GM19328 (cell line): ENCODE measurements around the gene TANGO6.

Experiments
- ATAC-seq: cut with Tn5 transposase; IDR thresholded peaks from one replicate; pipeline ENCODE4 v1.9.1; 2021; ENCODE audit warnings: mild to moderate bottlenecking, moderate library complexity; ENCODE audit not compliant: unreplicated experiment

TANGO6 gene

GRCh38 chr16:68843482-68844210 lies at the start of gene TANGO6:
TANGO6 (plus strand) TSS chr16:68843531; CDS start chr16:68843618, 87 bp downstream.
- ATAC-seq = peak; percentile 84

- ATAC-seq = no peak
Observed at GRCh38 chr16:68798398-68798797, 44.9 kb upstream of the TANGO6 start.

GRCh38 chr16:68800257-68800875 lies 43.0 kb upstream of the TANGO6 start:
- no peak for ATAC-seq

GRCh38 chr16:68802190-68802589 lies 41.1 kb upstream of the TANGO6 start:
- no peak for ATAC-seq

GRCh38 chr16:68806422-68806821 lies 36.9 kb upstream of the TANGO6 start:
- no peak for ATAC-seq

- ATAC-seq = no peak
Observed at GRCh38 chr16:68806981-68807380, 36.4 kb upstream of the TANGO6 start.

- no peak for ATAC-seq
Observed at GRCh38 chr16:68814516-68814915, 28.8 kb upstream of the TANGO6 start.

- no peak for ATAC-seq
Observed at GRCh38 chr16:68823401-68824135, 19.8 kb upstream of the TANGO6 start.

- ATAC-seq = no peak
Observed at GRCh38 chr16:68825427-68825826, 17.9 kb upstream of the TANGO6 start.

- no peak for ATAC-seq
Observed at GRCh38 chr16:68826652-68827051, 16.7 kb upstream of the TANGO6 start.

- no peak for ATAC-seq
Observed at GRCh38 chr16:68833251-68833650, 10.1 kb upstream of the TANGO6 start.

GRCh38 chr16:68834550-68834949 lies 8.8 kb upstream of the TANGO6 start:
- ATAC-seq = no peak

- no peak for ATAC-seq
Observed at GRCh38 chr16:68835970-68836369, 7.4 kb upstream of the TANGO6 start.

GRCh38 chr16:68839831-68840230 lies 3.5 kb upstream of the TANGO6 start:
- ATAC-seq = no peak

- peak; percentile 4 for ATAC-seq
Observed at GRCh38 chr16:68842964-68843481, 308 bp upstream of the TANGO6 start.

GRCh38 chr16:68844211-68844564 lies 857 bp downstream of the TANGO6 start:
- ATAC-seq = no peak

GRCh38 chr16:68848786-68849185 lies 5.5 kb downstream of the TANGO6 start:
- ATAC-seq = no peak

GRCh38 chr16:68850481-68850880 lies 7.2 kb downstream of the TANGO6 start:
- no peak for ATAC-seq

GRCh38 chr16:68851601-68852000 lies 8.3 kb downstream of the TANGO6 start:
- ATAC-seq = no peak

- ATAC-seq = no peak
Observed at GRCh38 chr16:68857479-68857878, 14.1 kb downstream of the TANGO6 start.

GRCh38 chr16:68859828-68860227 lies 16.5 kb downstream of the TANGO6 start:
- no peak for ATAC-seq
